Measurements from ENCODE around the gene CHST8.

Gene CHST8

DNA sequence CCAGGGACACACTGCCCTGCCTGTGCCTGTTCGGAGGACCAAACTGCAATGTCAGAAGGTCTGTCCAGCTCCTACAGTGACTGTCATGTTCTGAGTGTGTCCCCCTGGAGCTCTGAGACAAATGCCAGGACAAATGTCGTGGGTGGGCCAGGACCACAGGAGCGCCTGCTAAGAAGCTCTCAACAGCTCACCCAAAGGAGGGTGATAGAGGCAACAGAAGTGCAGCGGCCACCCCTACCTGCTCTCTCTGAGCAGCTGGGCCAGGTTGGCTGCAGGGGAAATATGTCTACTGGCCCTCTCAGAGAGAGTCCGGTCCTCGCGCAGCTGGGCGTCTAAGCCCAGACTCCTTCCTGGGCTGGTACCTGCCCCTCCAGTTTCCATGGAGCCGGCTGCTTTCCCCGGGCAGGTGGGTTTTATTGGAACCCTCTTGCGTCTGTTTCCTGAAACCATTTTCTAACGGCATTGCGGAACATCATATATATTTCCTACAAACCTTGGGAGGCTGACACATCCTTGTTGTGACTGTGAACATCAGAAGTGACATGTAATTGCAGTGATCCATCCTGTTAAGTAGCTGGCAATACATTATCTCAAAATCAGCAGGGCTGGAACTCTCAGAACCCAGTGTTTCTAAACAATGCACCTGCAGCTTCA, 78.1 kb downstream of the CHST8 start:
- H3K4me3 ChIP-seq (ENCODE audit: low read depth, low read length) = no peak overlapping the region
- TF ChIP-seq, protein P1, sequence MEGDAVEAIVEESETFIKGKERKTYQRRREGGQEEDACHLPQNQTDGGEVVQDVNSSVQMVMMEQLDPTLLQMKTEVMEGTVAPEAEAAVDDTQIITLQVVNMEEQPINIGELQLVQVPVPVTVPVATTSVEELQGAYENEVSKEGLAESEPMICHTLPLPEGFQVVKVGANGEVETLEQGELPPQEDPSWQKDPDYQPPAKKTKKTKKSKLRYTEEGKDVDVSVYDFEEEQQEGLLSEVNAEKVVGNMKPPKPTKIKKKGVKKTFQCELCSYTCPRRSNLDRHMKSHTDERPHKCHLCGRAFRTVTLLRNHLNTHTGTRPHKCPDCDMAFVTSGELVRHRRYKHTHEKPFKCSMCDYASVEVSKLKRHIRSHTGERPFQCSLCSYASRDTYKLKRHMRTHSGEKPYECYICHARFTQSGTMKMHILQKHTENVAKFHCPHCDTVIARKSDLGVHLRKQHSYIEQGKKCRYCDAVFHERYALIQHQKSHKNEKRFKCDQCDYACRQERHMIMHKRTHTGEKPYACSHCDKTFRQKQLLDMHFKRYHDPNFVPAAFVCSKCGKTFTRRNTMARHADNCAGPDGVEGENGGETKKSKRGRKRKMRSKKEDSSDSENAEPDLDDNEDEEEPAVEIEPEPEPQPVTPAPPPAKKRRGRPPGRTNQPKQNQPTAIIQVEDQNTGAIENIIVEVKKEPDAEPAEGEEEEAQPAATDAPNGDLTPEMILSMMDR (IDR thresholded peaks at IDR 0.05; ENCODE audit: low read depth, low read length, missing control alignments) = no peak
- DNase-seq (ENCODE audit: low read depth) = no peak

DNA sequence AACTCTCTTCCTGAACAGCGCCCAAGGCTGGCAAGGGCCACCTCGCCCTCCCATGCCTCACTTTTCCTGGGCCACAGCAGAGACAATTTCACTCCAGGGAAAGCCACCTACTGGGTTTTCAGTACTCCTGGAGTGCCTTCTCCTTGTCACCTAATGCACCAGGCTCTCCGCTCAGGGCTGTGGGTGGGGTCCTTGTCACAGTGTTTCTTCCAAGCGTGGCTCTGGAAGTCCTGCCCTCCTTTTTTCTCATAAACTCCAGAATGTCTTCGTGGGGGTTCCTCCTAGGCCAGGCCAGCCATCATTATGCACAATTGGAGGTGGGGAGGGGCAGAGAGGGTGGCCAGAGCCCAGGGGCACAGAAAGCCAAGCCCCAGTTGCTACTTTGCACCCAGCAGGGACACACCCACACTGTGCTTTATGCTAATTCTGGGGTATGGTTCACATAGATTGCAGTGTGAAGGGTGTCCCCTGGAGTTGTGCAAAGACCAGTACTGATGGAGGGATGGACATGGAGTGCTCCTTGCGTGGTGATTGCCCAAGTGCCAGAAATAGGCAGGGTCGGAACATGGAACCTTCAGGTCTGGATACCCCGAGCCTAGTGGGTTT, 78.8 kb downstream of the CHST8 start:
- TF ChIP-seq, protein P1 (IDR thresholded peaks at IDR 0.05; ENCODE audit: low read depth, low read length, missing control alignments) = no peak
- DNase-seq (ENCODE audit: low read depth) = no peak
- H3K4me3 ChIP-seq (ENCODE audit: low read depth, low read length) = no peak overlapping the region

DNA sequence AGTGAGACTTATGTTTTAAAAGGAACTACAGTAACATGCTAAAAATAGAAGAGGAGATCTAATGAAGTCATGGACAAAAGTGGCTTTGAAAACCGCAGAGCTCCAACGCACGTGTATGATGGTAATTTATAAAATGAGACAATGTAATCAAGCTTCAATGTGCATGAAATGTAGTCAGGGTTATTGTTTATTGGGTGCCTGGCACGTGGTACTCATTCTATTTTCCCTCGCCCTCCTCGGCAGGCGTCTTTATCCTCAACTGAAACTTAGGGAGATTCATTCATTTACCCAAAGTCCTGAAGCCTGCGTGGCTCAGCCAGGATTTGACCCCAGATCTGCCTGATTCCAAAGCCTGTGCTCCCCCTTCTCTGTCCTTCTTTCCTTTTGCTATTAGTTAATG, 79.8 kb downstream of the CHST8 start:
- TF ChIP-seq, protein P1 (IDR thresholded peaks at IDR 0.05; ENCODE audit: low read depth, low read length, missing control alignments) = no peak
- no peak overlapping the region for H3K4me3 ChIP-seq (ENCODE audit: low read depth, low read length)
- DNase-seq (ENCODE audit: low read depth) = no peak

DNA sequence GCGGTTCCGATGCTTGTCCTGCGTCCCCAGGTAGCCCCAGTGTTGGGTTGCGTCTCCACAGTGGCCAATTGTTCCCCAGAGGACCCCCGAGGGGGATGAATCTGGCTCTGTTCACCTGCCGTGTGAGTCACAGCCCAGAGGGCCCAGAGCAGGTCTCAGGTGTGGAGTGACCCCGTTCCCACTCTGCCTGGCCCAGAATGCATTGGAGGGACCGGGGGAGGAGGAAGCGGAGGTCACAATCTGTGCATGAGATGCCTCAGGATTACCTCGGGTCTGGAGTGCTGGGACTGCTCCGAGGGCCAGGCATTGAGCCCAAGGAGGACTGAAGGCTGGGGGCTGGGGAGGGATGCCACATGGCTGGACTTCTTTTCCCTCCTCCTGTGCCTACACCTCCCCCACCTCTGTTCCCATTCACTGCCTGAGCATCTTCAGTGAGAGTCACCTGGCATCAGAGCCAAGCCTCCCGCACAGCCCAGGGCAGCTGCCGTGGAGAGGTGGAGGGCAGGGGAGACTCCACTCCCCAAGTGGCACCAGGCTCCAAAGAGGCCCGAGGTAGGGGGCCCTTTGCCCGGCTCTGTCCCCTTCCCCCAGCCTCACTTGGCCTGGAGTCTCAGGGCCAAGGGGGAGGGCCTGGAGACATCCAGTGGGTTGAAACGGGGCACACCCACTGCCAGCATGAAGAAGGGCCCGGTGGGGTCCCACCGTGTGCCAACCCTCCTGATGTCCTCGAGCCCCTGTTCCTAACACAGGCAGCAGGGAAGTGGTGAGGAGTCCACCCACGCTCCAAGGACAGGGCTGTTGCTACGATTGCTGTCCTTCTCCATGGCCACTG, 81.1 kb downstream of the CHST8 start:
- TF ChIP-seq, protein P1 (IDR thresholded peaks at IDR 0.05; ENCODE audit: low read depth, low read length, missing control alignments) = no peak
- no peak overlapping the region for H3K4me3 ChIP-seq (ENCODE audit: low read depth, low read length)
- no peak for DNase-seq (ENCODE audit: low read depth)

DNA sequence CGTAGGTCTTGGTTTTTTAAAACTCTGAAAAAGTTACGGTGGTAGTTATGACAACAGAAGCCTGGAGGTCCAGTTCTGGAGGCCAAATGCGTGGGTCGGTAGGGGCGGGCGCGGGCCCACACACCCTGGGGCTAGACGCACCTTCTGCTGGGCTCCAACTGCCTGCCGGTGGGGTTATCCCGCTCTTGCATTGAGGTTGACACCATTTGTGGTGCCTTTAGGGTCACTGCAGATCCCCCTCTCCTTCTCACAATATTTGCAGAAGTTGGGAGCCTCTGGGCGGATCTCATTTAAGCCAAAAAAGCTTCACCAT, 81.6 kb downstream of the CHST8 start:
- DNase-seq (ENCODE audit: low read depth) = no peak
- TF ChIP-seq, protein P1 (IDR thresholded peaks at IDR 0.05; ENCODE audit: low read depth, low read length, missing control alignments) = no peak
- H3K4me3 ChIP-seq (ENCODE audit: low read depth, low read length) = no peak overlapping the region

GRCh38 chr19:33703821-33704220, 82.1 kb downstream of the CHST8 start:
- no peak for DNase-seq (ENCODE audit: low read depth)
- TF ChIP-seq, protein P1 (IDR thresholded peaks at IDR 0.05; ENCODE audit: low read depth, low read length, missing control alignments) = no peak

More at GRCh38 chr19:33703821-33704220, 82.1 kb downstream of the CHST8 start:
- H3K4me3 ChIP-seq (ENCODE audit: low read depth, low read length) = no peak overlapping the region
